Activated naive CD4-positive, alpha-beta T cell treated with anti-CD3 and anti-CD28 coated beads, Interleukin-2, amount 50 U/mL, for 72 hours (primary cell): ENCODE measurements around the gene PIK3IP1. TPM values are rescaled to one million over a fixed set of nuclear protein-coding genes. Genes with fewer than 3 reads are reported as not detected.

Source experiments
- ATAC-seq, 2 donors: fragments of 150-1000 bp; cut with Tn5 transposase; 2 replicates each; pipeline ENCODE4 v1.10.0; 2021; ENCODE audit warnings: mild to moderate bottlenecking in 2 of 2, moderate library complexity in 2 of 2
- DNase-seq, 2 donors: peaks; one replicate each; pipeline ENCODE4 v3.0.0; 2021 to 2022; ENCODE audit warnings: low spot score in 2 of 2
- H3K27ac Mint-ChIP-seq, 2 donors: one replicate each; pipeline ENCODE4 v1.8.0; 2022; ENCODE audit warnings: mild to moderate bottlenecking in 2 of 2, mixed read lengths in 2 of 2
- H3K36me3 Mint-ChIP-seq, 2 donors: one replicate each; pipeline ENCODE4 v1.8.0; 2022; ENCODE audit warnings: mixed read lengths in 2 of 2
- H3K9me3 Mint-ChIP-seq, 2 donors: one replicate each; pipeline ENCODE4 v1.8.0; 2022; ENCODE audit warnings: mixed read lengths in 2 of 2
- total RNA-seq, 2 donors: library from RNA; stranded (reverse); gene quantifications; one replicate each; pipeline ENCODE4 v1.2.3, GENCODE V29; 2022

PIK3IP1 gene
- total RNA-seq, 2 donors from 2014 or later = 20.0 to 20.8 TPM

DNA sequence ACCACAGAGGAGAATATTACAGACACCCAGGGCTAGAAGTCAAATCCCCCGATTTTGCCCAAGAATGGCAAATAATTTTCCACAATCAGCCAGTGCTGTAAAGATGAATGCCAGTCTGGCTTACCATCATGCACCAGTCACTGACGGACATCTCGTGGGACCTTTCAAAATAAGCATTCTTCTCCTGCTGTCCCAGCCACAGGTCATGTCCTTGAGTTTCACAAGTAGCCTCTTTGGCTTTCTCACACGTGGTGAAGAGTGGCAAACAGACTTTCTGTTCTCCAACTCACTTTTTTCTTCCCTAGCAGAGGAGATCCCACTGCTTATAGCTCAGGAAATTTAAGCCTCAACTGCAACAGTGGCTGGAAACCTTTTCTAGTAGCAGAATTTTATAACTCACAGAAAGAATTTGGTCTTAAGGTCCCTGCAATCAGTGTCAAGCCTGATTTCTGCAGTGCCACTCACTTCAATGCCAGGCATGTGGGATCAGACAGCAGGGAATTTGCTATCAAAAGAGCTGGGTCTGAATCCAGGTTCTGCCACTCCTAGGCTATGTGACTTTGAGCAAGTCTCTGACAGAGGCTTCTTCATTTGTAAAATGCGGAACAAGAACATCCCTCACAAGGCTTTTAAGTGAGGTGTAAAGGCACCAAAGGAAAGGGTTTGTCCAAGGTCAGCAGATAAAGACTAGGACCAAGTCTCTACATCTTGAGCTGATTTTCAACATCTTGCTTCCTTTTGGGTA is 3.6 kb downstream of the PIK3IP1 start:
- DNase-seq (no peak), ATAC-seq (no peak)
- Mint-ChIP-seq H3K9me3 (no peaks in the 10 kb centered on the region), H3K27ac (peak overlapping the region in 1 of 2 donors; percentile 93), H3K36me3 (peaks cover 17 to 34% of the 10 kb centered on the region in 2 donors)

DNA sequence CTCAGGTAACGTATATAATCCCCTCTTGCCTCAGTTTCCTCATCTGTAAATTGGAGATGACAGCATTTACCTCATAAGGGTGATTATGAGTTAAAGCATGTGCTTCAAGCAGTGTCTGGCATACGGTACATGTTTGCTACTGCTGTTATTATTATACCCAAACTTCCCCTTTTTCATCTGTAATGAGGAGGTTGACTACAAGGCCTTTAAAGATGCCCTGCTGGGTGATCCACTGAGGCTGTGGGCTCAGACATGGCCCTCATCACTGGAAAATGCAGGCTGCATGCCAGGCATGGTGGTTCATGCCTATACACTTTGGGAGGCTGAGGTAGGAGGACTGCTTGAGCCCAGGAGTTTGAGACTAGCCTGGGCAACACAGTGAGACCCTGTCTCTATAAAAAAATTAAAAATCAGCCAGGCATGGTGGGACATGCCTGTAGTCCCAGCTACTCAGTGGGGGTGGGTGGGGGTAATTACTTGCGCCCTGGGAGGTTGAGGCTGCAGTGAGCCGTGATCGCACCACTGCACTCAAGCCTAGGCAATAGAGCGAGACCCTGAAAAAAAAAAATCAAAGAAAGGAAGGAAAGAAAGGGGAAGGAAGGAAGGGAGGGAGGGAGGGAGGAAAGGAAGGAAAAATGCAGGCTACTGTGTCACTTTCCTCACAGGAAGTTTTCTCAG is 4.3 kb downstream of the PIK3IP1 start:
- Mint-ChIP-seq H3K36me3 (peaks cover 17 to 34% of the 10 kb centered on the region in 2 donors), H3K27ac (peak overlapping the region; percentile 93 to 95), H3K9me3 (no peaks in the 10 kb centered on the region)
- DNase-seq (no peak), ATAC-seq (no peak)

DNA sequence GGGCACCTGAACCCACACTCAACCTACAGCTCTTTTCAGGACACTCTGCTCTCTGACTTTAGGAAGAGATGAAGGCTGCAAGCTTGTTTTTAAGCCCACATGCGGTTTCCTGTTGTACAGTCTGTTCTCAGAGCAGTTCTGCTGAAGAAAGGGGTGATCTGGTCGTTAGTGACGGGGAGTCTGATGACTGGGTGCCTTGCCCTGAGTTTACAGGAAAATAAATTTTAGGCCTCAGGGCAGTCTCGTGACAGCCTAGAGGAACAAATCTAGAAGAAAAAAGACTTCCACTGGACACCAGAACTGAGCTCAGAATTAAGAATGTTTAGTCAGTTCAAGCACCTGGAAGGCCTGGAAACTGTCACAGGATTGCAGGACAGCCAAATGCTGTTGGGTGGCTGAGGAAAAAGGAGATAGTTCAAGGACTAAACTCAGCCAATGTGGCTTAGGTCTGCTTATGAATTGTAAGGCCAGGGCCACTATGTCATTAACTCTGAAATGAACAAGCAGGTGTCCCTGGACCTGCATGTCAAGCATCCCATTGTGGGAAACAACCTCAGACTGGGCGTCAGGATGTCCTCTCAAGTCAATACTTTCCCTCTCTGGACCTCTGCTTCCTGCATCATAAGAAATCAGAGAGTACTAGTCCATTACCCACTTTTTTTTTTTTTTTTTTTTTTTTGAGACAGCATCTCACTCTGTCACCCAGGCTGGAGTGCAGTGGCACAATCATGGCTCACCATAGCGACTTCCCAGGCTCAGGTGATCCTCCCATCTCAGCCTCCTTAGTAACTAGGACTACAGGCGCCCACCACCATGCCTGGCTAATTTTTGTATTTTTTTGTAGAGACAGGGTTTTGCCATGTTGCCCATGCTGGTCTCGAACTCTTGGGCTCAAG is 5.7 kb downstream of the PIK3IP1 start:
- Mint-ChIP-seq H3K36me3 (peaks cover 12 to 40% of the 10 kb centered on the region in 2 donors), H3K27ac (peak overlapping the region; percentile 93 to 95), H3K9me3 (no peaks in the 10 kb centered on the region)
- ATAC-seq (peak; percentile 52 to 53), DNase-seq (peak; percentile 47 to 68)

GRCh38 chr22:31284281-31285155 is 7.8 kb downstream of the PIK3IP1 start:
- Mint-ChIP-seq H3K36me3 (peaks cover 2 to 40% of the 10 kb centered on the region in 2 donors), H3K9me3 (no peaks in the 10 kb centered on the region), H3K27ac (peak overlapping the region; percentile 70 to 93)
- DNase-seq (no peak), ATAC-seq (no peak)

DNA sequence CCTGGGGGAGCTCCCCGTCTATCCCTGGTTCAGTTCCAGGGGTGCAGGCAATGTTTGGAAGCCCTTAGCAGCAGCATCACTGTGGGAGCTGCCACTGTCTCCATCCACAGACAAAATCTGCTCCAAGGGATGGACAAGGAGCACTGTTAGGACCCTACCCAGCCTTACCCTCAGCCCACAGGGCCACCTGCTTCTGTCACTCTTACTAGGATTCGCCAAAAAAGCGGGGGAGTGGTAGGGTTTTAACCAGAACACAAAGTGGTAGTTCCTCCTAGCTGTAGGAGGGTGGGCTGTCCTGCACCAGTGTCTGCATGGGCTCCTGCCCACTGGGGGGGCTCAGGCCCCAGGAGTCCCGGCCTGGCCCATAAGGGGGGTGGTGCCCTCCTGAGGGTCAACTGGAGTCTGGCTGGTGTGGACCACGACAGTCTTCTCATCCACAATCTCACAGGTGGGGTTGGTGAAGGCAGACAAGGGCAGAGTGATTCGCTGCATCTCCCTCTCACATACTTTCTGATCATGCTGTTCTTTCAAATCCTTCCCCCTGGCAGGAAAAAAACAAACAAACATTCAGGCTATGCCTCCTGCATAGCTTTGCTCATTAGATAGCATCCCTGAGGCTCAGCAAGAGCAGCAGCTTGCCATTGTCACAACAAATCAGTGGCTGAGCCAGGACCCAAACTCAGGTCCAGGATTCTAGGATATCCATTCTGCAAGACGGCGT is 9.4 kb downstream of the PIK3IP1 start:
- Mint-ChIP-seq H3K36me3 (peaks cover 0 to 41% of the 10 kb centered on the region in 2 donors), H3K27ac (peak overlapping the region; percentile 92 to 93), H3K9me3 (no peaks in the 10 kb centered on the region)
- no peak for ATAC-seq
- DNase-seq = no peak

- ATAC-seq = no peak
- peak overlapping the region; percentile 36 to 50 for H3K27ac Mint-ChIP-seq
- peaks cover 0 to 37% of the 10 kb centered on the region in 2 donors for H3K36me3 Mint-ChIP-seq
- H3K9me3 Mint-ChIP-seq = no peaks in the 10 kb centered on the region
- no peak for DNase-seq
Measured at GRCh38 chr22:31281733-31282132, 10.6 kb downstream of the PIK3IP1 start.

GRCh38 chr22:31279821-31280505 is 12.3 kb downstream of the PIK3IP1 start:
- peak in 1 of 2 donors; percentile 51 for ATAC-seq
- peaks cover 4 to 34% of the 10 kb centered on the region in 2 donors for H3K36me3 Mint-ChIP-seq
- no peak for DNase-seq
- H3K9me3 Mint-ChIP-seq = no peaks in the 10 kb centered on the region
- peak overlapping the region; percentile 88 to 95 for H3K27ac Mint-ChIP-seq

GRCh38 chr22:31279327-31279669 is 13.0 kb downstream of the PIK3IP1 start:
- H3K9me3 Mint-ChIP-seq = no peaks in the 10 kb centered on the region
- H3K27ac Mint-ChIP-seq = peak overlapping the region; percentile 88 to 95
- no peak for DNase-seq
- H3K36me3 Mint-ChIP-seq = peaks cover 4 to 37% of the 10 kb centered on the region in 2 donors
- ATAC-seq = no peak

GRCh38 chr22:31278626-31279326 is 13.5 kb downstream of the PIK3IP1 start:
- DNase-seq = peak; percentile 28 to 53
- peaks cover 4 to 42% of the 10 kb centered on the region in 2 donors for H3K36me3 Mint-ChIP-seq
- peak; percentile 73 to 86 for ATAC-seq

DNA sequence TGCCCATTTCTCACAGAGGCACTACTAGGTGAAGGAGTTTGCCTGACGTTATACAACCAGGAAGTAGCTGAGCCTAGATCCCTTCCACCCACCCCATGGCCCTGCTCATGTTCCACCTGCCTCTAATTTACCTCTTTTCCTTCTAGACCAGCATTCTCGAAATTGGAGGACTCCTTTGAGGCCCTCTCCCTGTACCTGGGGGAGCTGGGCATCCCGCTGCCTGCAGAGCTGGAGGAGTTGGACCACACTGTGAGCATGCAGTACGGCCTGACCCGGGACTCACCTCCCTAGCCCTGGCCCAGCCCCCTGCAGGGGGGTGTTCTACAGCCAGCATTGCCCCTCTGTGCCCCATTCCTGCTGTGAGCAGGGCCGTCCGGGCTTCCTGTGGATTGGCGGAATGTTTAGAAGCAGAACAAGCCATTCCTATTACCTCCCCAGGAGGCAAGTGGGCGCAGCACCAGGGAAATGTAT is 14.1 kb downstream of the PIK3IP1 start:
- ATAC-seq (no peak), DNase-seq (no peak)
- no peaks in the 10 kb centered on the region for H3K9me3 Mint-ChIP-seq
- peak overlapping the region; percentile 88 to 95 for H3K27ac Mint-ChIP-seq
- peaks cover 5 to 46% of the 10 kb centered on the region in 2 donors for H3K36me3 Mint-ChIP-seq

More at GRCh38 chr22:31278626-31279326, 13.5 kb downstream of the PIK3IP1 start:
- H3K27ac Mint-ChIP-seq = peak overlapping the region; percentile 88 to 95
- no peaks in the 10 kb centered on the region for H3K9me3 Mint-ChIP-seq

- Mint-ChIP-seq H3K36me3 (peaks cover 8 to 49% of the 10 kb centered on the region in 2 donors), H3K27ac (peak overlapping the region; percentile 88 to 95), H3K9me3 (no peaks in the 10 kb centered on the region)
- no peak for ATAC-seq
- no peak for DNase-seq
Measured at GRCh38 chr22:31277741-31278140, 14.5 kb downstream of the PIK3IP1 start.

DNA sequence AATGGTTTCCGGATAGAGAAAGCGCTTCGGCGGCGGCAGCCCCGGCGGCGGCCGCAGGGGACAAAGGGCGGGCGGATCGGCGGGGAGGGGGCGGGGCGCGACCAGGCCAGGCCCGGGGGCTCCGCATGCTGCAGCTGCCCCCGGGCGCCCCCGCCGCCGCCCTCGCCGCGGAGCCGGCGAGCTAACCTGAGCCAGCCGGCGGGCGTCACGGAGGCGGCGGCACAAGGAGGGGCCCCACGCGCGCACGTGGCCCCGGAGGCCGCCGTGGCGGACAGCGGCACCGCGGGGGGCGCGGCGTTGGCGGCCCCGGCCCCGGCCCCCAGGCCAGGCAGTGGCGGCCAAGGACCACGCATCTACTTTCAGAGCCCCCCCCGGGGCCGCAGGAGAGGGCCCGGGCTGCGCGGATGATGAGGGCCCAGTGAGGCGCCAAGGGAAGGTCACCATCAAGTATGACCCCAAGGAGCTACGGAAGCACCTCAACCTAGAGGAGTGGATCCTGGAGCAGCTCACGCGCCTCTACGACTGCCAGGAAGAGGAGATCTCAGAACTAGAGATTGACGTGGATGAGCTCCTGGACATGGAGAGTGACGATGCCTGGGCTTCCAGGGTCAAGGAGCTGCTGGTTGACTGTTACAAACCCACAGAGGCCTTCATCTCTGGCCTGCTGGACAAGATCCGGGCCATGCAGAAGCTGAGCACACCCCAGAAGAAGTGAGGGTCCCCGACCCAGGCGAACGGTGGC is 15.7 kb downstream of the PIK3IP1 start:
- H3K9me3 Mint-ChIP-seq = no peaks in the 10 kb centered on the region
- peaks cover 8 to 46% of the 10 kb centered on the region in 2 donors for H3K36me3 Mint-ChIP-seq
- no peak for ATAC-seq
- no peak for DNase-seq
- peak overlapping the region in 1 of 2 donors; percentile 61 for H3K27ac Mint-ChIP-seq

DNA sequence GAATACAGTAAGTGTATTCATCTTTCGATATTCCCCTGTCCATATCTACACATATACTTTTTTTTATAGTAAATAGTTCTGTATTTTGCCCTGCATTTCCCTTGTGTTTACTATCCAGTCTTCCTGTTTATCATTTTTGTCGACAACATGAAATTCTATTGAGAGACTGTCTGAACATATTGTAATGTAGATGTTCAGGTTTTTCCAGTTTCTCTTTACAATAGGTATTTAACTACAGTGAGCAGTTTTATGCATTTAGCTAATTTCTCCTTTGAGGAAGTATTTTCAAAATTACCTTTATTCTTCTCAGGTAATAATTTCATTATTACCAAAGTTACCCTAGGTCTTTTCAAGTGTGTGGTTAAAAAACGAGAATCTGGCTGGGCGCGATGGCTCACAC is 16.7 kb downstream of the PIK3IP1 start:
- ATAC-seq = no peak
- no peaks in the 10 kb centered on the region for H3K9me3 Mint-ChIP-seq
- DNase-seq = no peak
- H3K27ac Mint-ChIP-seq = peak overlapping the region in 1 of 2 donors; percentile 61
- H3K36me3 Mint-ChIP-seq = peaks cover 8 to 44% of the 10 kb centered on the region in 2 donors

GRCh38 chr22:31275018-31275417 is 17.3 kb downstream of the PIK3IP1 start:
- ATAC-seq (no peak), DNase-seq (no peak)
- peaks cover 8 to 43% of the 10 kb centered on the region in 2 donors for H3K36me3 Mint-ChIP-seq
- peak overlapping the region; percentile 61 to 93 for H3K27ac Mint-ChIP-seq
- no peaks in the 10 kb centered on the region for H3K9me3 Mint-ChIP-seq
